Measurements from ENCODE around the gene RRP9. TPM values are rescaled to one million over a fixed set of nuclear protein-coding genes. Genes with fewer than 3 reads are reported as not detected.

RRP9 gene
- total RNA-seq, 6 experiments from 2014 or later, result 5.2 to 10.8 (median 7.6) TPM

DNA sequence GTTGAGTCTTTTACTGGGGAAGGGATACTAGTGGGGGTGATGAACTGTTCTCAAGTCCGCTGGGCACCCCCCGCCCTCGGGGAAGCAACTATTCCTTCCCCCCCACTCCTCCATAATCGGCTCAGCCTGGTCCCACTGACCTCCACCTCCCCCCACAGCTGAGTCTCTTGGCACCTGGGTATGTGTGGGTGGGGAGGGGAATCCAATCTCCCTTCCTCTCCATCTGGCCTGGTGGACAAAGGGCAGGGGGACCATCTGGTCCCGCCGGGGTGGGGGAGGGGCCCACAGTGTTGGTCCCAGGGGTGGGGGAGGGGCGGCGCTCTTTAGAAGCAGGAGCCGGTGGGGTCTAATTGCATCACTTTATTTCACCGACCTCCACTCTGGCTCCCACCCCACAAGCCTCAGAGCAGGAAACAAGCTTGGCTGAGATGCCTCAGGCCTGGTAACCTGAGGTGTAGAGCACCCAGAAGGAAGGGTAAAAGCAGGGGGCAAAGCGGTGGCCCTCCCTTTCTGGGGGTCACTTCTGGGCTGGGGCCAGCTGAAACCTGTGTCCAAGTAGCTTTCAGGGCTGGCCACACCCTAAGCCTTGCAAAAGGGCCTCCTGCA lies 26.6 kb upstream of the RRP9 start:
- ATAC-seq (peak in 3 of 4 donors; percentile 1 to 42 (median 33)), DNase-seq (no peak)
- TF ChIP-seq, protein P1, sequence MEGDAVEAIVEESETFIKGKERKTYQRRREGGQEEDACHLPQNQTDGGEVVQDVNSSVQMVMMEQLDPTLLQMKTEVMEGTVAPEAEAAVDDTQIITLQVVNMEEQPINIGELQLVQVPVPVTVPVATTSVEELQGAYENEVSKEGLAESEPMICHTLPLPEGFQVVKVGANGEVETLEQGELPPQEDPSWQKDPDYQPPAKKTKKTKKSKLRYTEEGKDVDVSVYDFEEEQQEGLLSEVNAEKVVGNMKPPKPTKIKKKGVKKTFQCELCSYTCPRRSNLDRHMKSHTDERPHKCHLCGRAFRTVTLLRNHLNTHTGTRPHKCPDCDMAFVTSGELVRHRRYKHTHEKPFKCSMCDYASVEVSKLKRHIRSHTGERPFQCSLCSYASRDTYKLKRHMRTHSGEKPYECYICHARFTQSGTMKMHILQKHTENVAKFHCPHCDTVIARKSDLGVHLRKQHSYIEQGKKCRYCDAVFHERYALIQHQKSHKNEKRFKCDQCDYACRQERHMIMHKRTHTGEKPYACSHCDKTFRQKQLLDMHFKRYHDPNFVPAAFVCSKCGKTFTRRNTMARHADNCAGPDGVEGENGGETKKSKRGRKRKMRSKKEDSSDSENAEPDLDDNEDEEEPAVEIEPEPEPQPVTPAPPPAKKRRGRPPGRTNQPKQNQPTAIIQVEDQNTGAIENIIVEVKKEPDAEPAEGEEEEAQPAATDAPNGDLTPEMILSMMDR (IDR thresholded peaks at IDR 0.05), result no peak
- TF ChIP-seq POLR2A (IDR thresholded peaks at IDR 0.05), result no peak
- Histone ChIP-seq H3K4me3 (peak overlapping the region; percentile 54 to 62 (median 57)), H3K9me3 (no peaks in the 10 kb centered on the region), H3K4me1 (peaks cover 0 to 37% (median 12%) of the 10 kb centered on the region in 4 donors), H3K27me3 (no peaks in the 10 kb centered on the region), H3K36me3 (no peaks in the 10 kb centered on the region), H3K27ac (peak overlapping the region; percentile 47 to 80 (median 55))
- 9% methylated on average over 7 of the region's 11 CpGs for WGBS (ENCODE audit: insufficient coverage, low coverage, low lambda C conversion rate, missing lambda C conversion rate)
- intact Hi-C loops (cut with DNase I), result no loop called here

DNA sequence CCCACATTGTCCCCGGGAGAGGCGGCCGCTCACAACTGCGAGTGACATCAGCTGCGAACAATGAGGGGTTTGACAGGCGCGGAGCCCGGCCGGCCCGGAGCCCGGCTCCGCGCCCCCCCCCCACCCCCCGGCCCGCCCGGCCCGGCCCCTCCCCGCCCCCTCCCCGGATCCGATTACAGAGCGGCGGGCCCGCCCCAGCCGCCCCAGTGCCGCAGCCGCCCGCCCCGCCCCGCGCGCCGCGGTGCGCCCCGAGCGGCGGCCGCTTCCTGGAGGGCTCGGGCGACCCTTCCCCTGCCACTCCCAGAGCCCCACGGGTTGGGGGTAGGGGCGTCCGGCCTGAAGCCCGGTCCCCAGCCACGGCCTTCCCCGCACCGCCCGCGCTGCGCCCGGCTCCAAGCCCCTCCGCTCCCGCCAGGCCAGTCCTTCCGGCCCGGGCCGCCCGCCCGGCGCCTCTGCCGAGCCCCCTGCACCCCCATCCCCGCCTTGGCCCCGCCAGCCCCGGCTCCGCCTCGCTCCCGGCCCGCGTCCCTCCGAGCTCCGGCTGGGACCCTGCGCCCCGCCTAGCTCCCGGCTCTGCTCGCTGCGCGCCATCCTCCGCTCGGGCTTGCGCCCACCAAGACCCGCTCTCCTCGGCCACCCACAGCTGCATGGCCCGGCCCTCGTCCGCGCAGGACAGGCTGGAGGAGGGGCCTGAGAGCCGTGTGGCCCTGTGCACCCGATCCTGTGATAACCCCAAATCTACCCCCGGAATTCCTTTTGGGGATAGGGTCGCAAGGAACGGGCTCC lies 25.9 kb upstream of the RRP9 start, which contains the start of gene PCBP4:
Gene PCBP4, minus strand, starts transcription at position 71 of the 786 bp plus-strand sequence. CDS start 6,214 bp downstream, outside the sequence.
- ATAC-seq (peak; percentile 48 to 71 (median 59)), DNase-seq (peak in 1 of 3 donors; percentile 77)
- H3K27ac ChIP-seq, result peak within 1 kb of the TSS; percentile 47 to 80 (median 55)
- H3K36me3 ChIP-seq, result no peaks in the 10 kb centered on the region
- peak; percentile 68 for TF ChIP-seq POLR2A (IDR thresholded peaks at IDR 0.05)
- TF ChIP-seq, protein P1 (IDR thresholded peaks at IDR 0.05), result no peak
- H3K27me3 ChIP-seq, result no peaks in the 10 kb centered on the region
- peaks cover 0 to 34% (median 12%) of the 10 kb centered on the region in 4 donors for H3K4me1 ChIP-seq
- 0% methylated on average over 11 of the region's 90 CpGs for WGBS (ENCODE audit: insufficient coverage, low coverage, low lambda C conversion rate, missing lambda C conversion rate)
- intact Hi-C loops (cut with DNase I), result no loop called here
- H3K9me3 ChIP-seq, result no peaks in the 10 kb centered on the region
- peak within 1 kb of the TSS; percentile 57 to 63 (median 62) for H3K4me3 ChIP-seq

DNA sequence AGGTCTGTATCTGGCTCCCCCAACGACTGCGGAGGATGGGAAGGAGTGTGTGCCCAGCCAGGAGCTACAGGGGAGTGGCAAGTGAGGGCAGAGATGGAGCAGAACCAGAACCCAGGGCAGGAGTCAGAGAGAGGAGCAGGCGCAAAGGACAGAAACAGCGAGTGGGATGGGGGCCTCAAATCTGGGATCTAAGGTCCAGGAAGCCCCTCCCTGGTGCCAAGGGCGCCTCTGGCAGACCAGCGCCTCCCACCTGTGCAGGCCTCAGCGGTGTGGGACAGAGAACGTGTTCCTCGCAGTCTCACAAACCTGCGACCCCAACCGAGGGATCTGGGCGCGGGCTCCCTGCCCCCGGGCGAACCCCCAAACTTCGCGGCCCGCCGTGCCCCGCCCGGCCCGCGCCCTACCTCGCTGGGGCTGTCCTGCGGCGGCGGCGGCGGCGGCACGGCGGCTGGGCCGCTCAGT lies 25.2 kb upstream of the RRP9 start:
- peak overlapping the region; percentile 57 to 63 (median 62) for H3K4me3 ChIP-seq
- TF ChIP-seq POLR2A (IDR thresholded peaks at IDR 0.05), result peak; percentile 47
- TF ChIP-seq, protein P1 (IDR thresholded peaks at IDR 0.05), result no peak
- DNase-seq (no peak), ATAC-seq (no peak)
- peak overlapping the region in 2 of 3 donors; percentile 55 to 69 for H3K27ac ChIP-seq
- H3K27me3 ChIP-seq, result no peaks in the 10 kb centered on the region
- no peaks in the 10 kb centered on the region for H3K9me3 ChIP-seq
- no peaks in the 10 kb centered on the region for H3K36me3 ChIP-seq
- intact Hi-C loops (cut with DNase I), result no loop called here
- peaks cover 0 to 32% (median 12%) of the 10 kb centered on the region in 4 donors for H3K4me1 ChIP-seq
- WGBS (ENCODE audit: insufficient coverage, low coverage, low lambda C conversion rate, missing lambda C conversion rate), result 12% methylated on average over 16 of the region's 33 CpGs

DNA sequence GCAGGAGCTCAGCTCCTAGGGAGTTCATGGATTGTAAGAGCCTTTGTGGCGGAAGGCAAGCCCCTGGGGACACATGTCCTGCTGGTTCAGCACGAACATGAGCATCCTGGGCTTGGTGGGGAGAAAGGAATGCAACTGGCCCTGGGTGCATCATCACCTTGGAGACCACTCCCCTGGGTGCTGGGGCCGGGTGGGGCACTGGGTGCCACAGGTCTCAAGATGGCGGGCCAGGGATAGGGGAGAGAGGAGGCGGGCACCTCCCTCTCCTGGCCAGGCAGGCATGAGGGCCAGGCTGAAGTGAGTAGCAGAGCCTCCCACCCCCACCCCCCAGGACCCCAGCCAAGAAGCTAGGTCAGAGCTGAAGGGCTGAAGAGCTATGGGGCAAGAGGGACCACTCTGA lies 24.8 kb upstream of the RRP9 start:
- Histone ChIP-seq H3K27me3 (no peaks in the 10 kb centered on the region), H3K4me1 (peaks cover 0 to 27% (median 10%) of the 10 kb centered on the region in 4 donors), H3K4me3 (peak overlapping the region; percentile 57 to 63 (median 62)), H3K36me3 (no peaks in the 10 kb centered on the region), H3K27ac (no peak overlapping the region), H3K9me3 (no peaks in the 10 kb centered on the region)
- DNase-seq (no peak), ATAC-seq (no peak)
- TF ChIP-seq, protein P1 (IDR thresholded peaks at IDR 0.05), result no peak
- no peak for TF ChIP-seq POLR2A (IDR thresholded peaks at IDR 0.05)
- intact Hi-C loops (cut with DNase I), result no loop called here
- WGBS (ENCODE audit: insufficient coverage, low coverage, low lambda C conversion rate, missing lambda C conversion rate), result no CpG with 5 or more reads among the region's 5 CpGs
